Endodermal cell (in vitro differentiated cells): ENCODE measurements around the gene RAB3D. TPM values are rescaled to one million over a fixed set of nuclear protein-coding genes. Genes with fewer than 3 reads are reported as not detected.

Experiments
- DNase-seq: peaks from one replicate; pipeline ENCODE4 v3.0.0-alpha.2; 2017
- H3K27ac ChIP-seq: 2 replicates; pipeline ENCODE4 v1.5.1; 2013; ENCODE audit warnings: mild to moderate bottlenecking, low read depth, low read length, moderate library complexity
- H3K27me3 ChIP-seq: 2 replicates; pipeline ENCODE4 v1.6.1; 2013; ENCODE audit warnings: mild to moderate bottlenecking, low read length, moderate library complexity; ENCODE audit not compliant: insufficient read depth, control insufficient read depth, poor library complexity, severe bottlenecking
- H3K36me3 ChIP-seq: 2 replicates; pipeline ENCODE4 v1.7.0; 2013; ENCODE audit warnings: mild to moderate bottlenecking, low read length, moderate library complexity; ENCODE audit not compliant: control insufficient read depth, insufficient read depth
- H3K4me1 ChIP-seq: one replicate; pipeline ENCODE4 v1.7.0; 2013; ENCODE audit warnings: low read length; ENCODE audit not compliant: control insufficient read depth, insufficient read depth
- H3K4me3 ChIP-seq: 2 replicates; pipeline ENCODE4 v1.5.1; 2013; ENCODE audit warnings: mild to moderate bottlenecking, low read length, moderate library complexity
- H3K9ac ChIP-seq: 2 replicates; pipeline ENCODE4 v1.6.1; 2013; ENCODE audit warnings: mild to moderate bottlenecking, low read length, moderate library complexity; ENCODE audit not compliant: poor library complexity, severe bottlenecking; ENCODE audit errors: extremely low read depth
- H3K9me3 ChIP-seq: 2 replicates; pipeline ENCODE4 v1.6.1; 2013; ENCODE audit warnings: mild to moderate bottlenecking, low read length, moderate library complexity; ENCODE audit not compliant: control insufficient read depth
- H3K27ac Mint-ChIP-seq: 2 replicates; pipeline ENCODE4 v1.8.0; 2020; ENCODE audit warnings: mixed read lengths
- H3K27me3 Mint-ChIP-seq: 2 replicates; pipeline ENCODE4 v1.8.0; 2021; ENCODE audit warnings: mild to moderate bottlenecking, mixed read lengths; ENCODE audit not compliant: insufficient read depth
- H3K36me3 Mint-ChIP-seq: 2 replicates; pipeline ENCODE4 v1.8.0; 2020; ENCODE audit warnings: low read depth, mixed read lengths
- H3K4me1 Mint-ChIP-seq: 2 replicates; pipeline ENCODE4 v1.8.0; 2020; ENCODE audit warnings: mixed read lengths
- H3K4me3 Mint-ChIP-seq: 2 replicates; pipeline ENCODE4 v1.8.0; 2020; ENCODE audit warnings: mild to moderate bottlenecking, moderate library complexity, mixed read lengths
- H3K9me3 Mint-ChIP-seq: 2 replicates; pipeline ENCODE4 v1.8.0; 2020; ENCODE audit warnings: mild to moderate bottlenecking, mixed read lengths
- WGBS, 2 experiments: methylation state at CpG; one replicate each; pipeline versions ENCODE4 v1.1.5 to v1.1.7; 2013; ENCODE audit warnings: missing lambda C conversion rate in 2 of 2, mixed read lengths in 1 of 2; ENCODE audit not compliant: insufficient coverage in 1 of 2, insufficient read length in 1 of 2; 5-methylcytosine and 5-hydroxymethylcytosine counted together
- total RNA-seq, 2 donors: library from RNA; stranded (reverse); fragmentation: NEBNext Ultra II Directional in 1 of 2; extraction: Animal tissue kit (Norgen Biotek cat#: 25700) in 1 of 2; gene quantifications; 2 replicates in 1 of 2; 3 replicates in 1 of 2; pipeline ENCODE4 v1.2.1, GENCODE V29; 2021
- TF ChIP-seq, protein P1 (sequence below): fragments of 200-600 bp; sonication (generic); conservative IDR thresholded peaks from 2 replicates; pipeline ENCODE4 v1.5.0; 2021; ENCODE audit warnings: antibody characterized with exemption, mild to moderate bottlenecking

The RAB3D gene
- total RNA-seq, 2 donors from 2014 or later: 37.2 to 43.2 TPM

- TF ChIP-seq, protein P1, sequence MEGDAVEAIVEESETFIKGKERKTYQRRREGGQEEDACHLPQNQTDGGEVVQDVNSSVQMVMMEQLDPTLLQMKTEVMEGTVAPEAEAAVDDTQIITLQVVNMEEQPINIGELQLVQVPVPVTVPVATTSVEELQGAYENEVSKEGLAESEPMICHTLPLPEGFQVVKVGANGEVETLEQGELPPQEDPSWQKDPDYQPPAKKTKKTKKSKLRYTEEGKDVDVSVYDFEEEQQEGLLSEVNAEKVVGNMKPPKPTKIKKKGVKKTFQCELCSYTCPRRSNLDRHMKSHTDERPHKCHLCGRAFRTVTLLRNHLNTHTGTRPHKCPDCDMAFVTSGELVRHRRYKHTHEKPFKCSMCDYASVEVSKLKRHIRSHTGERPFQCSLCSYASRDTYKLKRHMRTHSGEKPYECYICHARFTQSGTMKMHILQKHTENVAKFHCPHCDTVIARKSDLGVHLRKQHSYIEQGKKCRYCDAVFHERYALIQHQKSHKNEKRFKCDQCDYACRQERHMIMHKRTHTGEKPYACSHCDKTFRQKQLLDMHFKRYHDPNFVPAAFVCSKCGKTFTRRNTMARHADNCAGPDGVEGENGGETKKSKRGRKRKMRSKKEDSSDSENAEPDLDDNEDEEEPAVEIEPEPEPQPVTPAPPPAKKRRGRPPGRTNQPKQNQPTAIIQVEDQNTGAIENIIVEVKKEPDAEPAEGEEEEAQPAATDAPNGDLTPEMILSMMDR: no peak
- no peaks in the 10 kb centered on the region for H3K27me3 ChIP-seq
- Mint-ChIP-seq H3K27me3 (no peaks in the 10 kb centered on the region), H3K4me1 (peaks cover 6% of the 10 kb centered on the region), H3K9me3 (no peaks in the 10 kb centered on the region), H3K36me3 (no peaks in the 10 kb centered on the region), H3K4me3 (no peak overlapping the region), H3K27ac (no peak overlapping the region)
- H3K9me3 ChIP-seq: no peaks in the 10 kb centered on the region
- H3K4me3 ChIP-seq: no peak overlapping the region
- no peak overlapping the region for H3K27ac ChIP-seq
- H3K36me3 ChIP-seq: no peaks in the 10 kb centered on the region
- no peak for DNase-seq
- WGBS, 2 experiments: 94 to 95% methylated on average over 6 to 7 of the region's 7 CpGs
- H3K9ac ChIP-seq: no peak overlapping the region
- peaks cover 6% of the 10 kb centered on the region for H3K4me1 ChIP-seq
Measured at GRCh38 chr19:11291415-11291814, 48.0 kb downstream of the RAB3D start.

DNA sequence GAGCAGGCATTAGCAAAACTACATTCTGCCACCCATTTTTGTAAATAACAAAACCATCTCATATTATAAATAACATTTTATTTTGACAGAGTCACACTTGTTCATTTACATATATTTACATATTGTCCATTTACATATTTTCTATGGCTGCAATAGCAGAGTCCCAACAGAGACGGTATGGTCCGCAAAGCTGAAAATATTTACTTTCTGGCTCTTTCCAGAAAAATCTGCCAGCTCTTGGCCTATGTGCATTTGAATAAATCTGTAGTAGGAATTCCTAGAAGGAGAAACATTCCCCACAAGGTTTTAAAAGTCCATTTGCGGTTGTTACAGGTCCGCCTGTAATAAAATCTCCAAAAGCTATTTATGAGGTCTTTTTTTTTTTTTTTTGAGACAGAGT, 49.2 kb downstream of the RAB3D start:
- no peaks in the 10 kb centered on the region for H3K4me1 ChIP-seq
- 92 to 94% methylated on average over 4 of the region's 4 CpGs for WGBS, 2 experiments
- no peaks in the 10 kb centered on the region for H3K9me3 ChIP-seq
- no peak overlapping the region for H3K27ac ChIP-seq
- H3K9ac ChIP-seq: no peak overlapping the region
- H3K36me3 ChIP-seq: no peaks in the 10 kb centered on the region
- Mint-ChIP-seq H3K9me3 (no peaks in the 10 kb centered on the region), H3K27ac (no peak overlapping the region), H3K27me3 (no peaks in the 10 kb centered on the region), H3K4me3 (no peak overlapping the region), H3K4me1 (peaks cover 4% of the 10 kb centered on the region), H3K36me3 (no peaks in the 10 kb centered on the region)
- H3K4me3 ChIP-seq: no peak overlapping the region
- no peak for DNase-seq
- no peaks in the 10 kb centered on the region for H3K27me3 ChIP-seq
- TF ChIP-seq, protein P1: no peak

DNA sequence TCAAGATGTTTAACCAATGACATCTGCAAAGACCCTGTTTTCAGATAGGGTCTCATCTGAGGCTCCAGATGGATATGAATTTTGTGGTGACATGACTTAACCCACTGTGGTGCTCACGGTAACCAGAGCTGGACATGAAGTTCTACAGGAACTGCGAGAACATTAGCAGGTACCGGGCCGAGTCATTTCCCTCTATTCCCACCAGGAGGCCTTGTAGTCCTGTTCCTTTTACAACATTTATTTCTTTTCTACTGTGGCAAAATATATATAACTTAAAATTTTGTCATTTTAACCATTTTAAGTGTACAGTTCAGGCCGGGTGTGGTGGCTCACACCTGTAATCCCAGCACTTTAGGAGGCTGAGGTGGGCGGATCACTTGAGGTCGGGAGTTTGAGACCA, 51.1 kb downstream of the RAB3D start:
- Histone ChIP-seq H3K4me3 (no peak overlapping the region), H3K4me1 (no peaks in the 10 kb centered on the region), H3K9me3 (no peaks in the 10 kb centered on the region), H3K36me3 (no peaks in the 10 kb centered on the region), H3K27me3 (no peaks in the 10 kb centered on the region), H3K9ac (no peak overlapping the region), H3K27ac (no peak overlapping the region)
- H3K4me1 Mint-ChIP-seq: no peaks in the 10 kb centered on the region
- no peaks in the 10 kb centered on the region for H3K36me3 Mint-ChIP-seq
- H3K9me3 Mint-ChIP-seq: no peaks in the 10 kb centered on the region
- no peak for DNase-seq
- no peak overlapping the region for H3K4me3 Mint-ChIP-seq
- no peaks in the 10 kb centered on the region for H3K27me3 Mint-ChIP-seq
- no peak overlapping the region for H3K27ac Mint-ChIP-seq
- 87 to 95% methylated on average over 7 of the region's 7 CpGs for WGBS, 2 experiments
- TF ChIP-seq, protein P1: peak; percentile 70
